GM21825 (cell line): ENCODE results near the gene PCCB.
A peak's percentile ranks its signal among the peaks of the same experiment; 100 is the strongest.
"Not testable (repeated sequence)": the region's sequence is repeated elsewhere in the genome, so short reads cannot be mapped to it uniquely, and the experiment has no call there.

Source experiments
- ATAC-seq: cut with Tn5 transposase; IDR thresholded peaks from one replicate; pipeline ENCODE4 v1.9.1; 2021; ENCODE audit warnings: mild to moderate bottlenecking, moderate library complexity; ENCODE audit not compliant: unreplicated experiment

PCCB gene

DNA sequence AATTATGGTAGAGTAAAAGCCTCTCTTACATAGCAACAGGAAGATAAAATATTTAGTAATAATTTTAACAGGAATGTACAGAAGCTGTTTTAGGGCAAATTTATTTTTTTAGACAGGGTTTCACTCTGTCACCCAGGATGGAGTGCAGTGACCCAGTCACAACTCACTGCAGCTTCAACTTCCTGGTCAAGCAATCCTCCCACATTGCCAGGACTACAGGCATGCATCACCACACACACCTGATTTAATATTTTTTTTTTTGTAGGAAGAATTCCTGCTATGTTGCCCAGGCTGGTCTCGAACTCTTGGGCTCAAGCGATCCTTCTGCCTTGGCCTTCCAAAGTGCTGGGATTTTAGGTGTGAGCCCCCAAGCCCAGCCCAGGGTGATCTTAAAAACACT is 61.1 kb downstream of the PCCB start:
- ATAC-seq: no peak

DNA sequence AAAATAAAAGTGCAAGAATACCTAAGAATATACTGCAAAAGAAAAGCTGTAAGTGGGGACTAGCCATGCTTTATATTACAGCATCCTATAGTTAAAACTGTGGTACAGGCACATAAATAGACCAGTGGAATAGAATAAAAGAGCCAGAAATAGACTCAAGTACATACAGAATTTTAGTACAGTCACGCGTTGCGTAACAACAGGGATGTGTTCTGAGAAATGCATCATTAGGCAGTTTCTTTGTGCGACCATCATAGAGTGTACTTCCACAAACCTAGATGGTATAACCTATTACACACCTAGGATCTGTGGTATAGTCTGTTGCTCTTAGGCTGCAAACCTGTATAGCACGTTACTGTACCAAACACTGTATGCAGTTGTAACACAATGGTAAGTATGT is 61.8 kb downstream of the PCCB start:
- ATAC-seq: no peak

DNA sequence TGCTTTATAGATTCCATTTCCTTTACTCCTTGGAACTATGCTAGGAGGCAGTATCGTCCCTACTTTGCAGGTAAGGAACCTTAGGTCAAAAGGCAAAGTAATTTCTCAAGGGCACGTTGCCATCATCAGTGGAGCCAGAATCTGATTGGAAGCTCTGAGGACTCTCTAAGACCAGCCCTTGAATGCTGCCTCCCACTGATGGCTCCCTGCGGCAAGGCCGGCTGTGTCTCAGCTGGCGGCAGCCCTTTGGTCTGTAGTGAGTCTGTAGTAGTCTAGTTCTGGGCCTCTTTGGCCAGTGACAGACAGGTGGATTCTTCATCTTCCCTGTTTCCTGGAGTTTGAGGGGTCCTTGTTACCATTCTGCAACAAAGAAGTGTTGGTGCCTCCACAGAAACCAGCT is 76.2 kb downstream of the PCCB start:
- ATAC-seq: no peak

- no peak for ATAC-seq
Measured at GRCh38 chr3:136327671-136328070, 77.5 kb downstream of the PCCB start.

- ATAC-seq: no peak
Measured at GRCh38 chr3:136329593-136329992, 79.5 kb downstream of the PCCB start.

- ATAC-seq: no peak
Measured at GRCh38 chr3:136330900-136331299, 80.8 kb downstream of the PCCB start.

- ATAC-seq: no peak
Measured at GRCh38 chr3:136332302-136332701, 82.2 kb downstream of the PCCB start.

GRCh38 chr3:136332776-136333175 is 82.6 kb downstream of the PCCB start:
- no peak for ATAC-seq

- no peak for ATAC-seq
Measured at GRCh38 chr3:136334209-136334608, 84.1 kb downstream of the PCCB start.

DNA sequence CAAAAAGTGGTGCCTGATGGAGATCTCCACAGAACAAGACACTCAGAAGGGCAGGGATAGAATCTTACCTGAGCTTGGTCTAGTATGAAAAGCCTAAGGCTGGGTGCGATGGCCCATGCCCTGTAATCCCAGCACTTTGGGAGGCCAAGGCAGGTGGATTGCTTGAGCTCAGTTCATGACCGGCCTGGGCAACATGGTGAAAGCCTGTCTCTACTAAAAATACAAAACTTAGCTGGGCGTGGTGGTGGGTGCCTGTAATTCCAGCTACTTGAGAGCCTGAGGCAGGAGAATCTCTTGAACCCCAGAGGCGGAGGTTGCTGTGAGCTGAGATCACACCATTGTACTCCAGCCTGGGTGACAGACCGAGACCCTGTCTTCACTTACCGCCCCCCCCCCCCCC is 84.6 kb downstream of the PCCB start:
- ATAC-seq: not testable (repeated sequence)

DNA sequence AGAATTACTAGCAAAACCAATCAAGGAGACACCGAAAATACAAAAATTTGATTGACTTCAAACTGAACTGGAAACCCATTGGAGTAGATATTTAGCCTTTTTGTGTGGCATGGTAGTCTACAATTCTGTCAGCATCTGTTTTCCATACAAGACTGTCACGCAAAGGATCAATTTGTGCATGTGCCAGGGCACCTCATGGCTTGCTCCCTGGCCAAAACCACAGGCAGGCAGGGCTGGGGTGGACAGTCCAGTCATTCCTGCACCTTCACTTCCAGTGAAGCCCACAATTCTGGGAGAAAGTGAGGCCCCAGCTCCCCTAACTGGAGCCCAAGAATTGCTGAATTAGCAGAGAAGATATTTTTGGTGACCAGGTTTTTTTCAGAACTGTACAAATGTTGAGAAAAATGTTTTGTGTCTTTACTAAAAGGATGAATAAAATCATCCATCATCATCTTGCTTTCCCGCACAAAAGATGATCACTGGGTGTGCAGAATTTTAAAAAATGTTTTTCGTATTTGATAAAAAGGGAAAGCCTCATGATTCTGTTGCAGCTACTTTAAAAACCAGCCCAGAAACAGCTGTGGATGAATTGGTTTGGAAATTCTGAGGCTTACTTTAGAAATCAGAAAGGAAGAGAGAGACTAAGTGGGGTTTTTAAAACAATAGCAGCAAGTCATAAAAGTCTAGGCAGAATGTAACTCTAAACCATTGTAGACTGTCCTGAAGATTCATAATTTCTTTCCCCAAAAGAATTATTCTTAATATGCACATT is 86.4 kb downstream of the PCCB start:
- ATAC-seq: no peak

- no peak for ATAC-seq
Measured at GRCh38 chr3:136343446-136343845, 93.3 kb downstream of the PCCB start.

- ATAC-seq: no peak
Measured at GRCh38 chr3:136343873-136344555, 93.9 kb downstream of the PCCB start.

GRCh38 chr3:136346486-136346885 is 96.3 kb downstream of the PCCB start:
- no peak for ATAC-seq

DNA sequence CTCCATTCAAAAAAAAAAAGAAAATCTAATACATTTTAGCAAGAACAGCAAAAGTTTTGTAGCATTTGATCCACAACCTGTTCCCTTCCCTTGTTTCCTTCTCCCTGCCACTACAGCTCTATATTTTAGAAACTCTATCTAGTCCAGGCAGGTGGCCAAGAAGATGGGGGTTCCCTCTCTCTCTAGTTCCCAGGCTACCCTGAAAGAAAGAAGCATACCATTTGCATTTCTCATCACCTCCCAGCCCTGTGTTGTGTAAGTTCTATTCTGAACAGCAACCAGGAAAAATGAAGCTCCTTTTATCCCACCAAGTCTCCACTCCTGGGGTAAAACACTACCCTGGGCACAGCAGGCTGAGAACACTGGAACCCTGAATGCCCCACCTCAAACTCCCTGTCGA is 100.0 kb downstream of the PCCB start:
- no peak for ATAC-seq

DNA sequence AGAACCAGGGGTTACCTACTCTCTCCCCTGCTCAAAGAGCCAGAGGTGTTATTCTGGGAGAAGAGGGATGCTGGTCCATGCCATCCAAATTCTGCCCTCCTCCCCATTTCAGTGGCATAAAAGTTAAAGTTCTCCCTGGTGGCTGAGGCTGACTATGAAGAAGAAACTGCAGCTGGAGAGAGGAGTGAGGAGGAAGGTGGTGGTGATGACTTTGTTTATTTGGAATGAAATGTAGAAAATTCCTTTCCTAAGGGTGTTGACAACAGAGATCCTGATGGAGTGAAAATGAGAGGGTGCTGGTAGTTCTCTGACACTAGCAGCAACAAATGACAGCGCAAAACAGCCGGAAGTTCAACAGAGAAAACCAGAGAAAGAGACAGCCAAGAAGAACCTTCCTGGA is 100.4 kb downstream of the PCCB start:
- ATAC-seq: no peak

DNA sequence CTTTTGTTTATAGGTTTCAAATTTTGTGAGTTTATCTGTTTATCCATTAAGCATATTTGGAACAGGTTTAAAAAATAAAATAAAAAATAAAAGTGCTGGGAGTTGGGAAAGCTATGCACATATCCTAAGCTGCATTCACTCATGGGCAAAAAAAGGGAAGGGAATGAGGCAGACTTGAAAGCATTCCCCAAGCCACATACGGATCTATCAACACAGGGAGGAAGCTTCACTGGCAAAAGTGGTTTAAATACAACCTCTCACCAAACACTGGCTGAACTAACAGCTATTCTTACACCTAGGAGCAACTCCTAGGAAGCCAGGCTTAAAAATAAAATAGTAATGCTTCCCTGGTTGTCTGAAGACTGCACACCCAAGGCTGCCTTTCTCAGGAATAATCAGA is 101.2 kb downstream of the PCCB start:
- no peak for ATAC-seq

- ATAC-seq: no peak
Measured at GRCh38 chr3:136351905-136352304, 101.8 kb downstream of the PCCB start.

- ATAC-seq: peak; percentile 64
Measured at GRCh38 chr3:136353461-136353860, 103.3 kb downstream of the PCCB start.

- ATAC-seq: no peak
Measured at GRCh38 chr3:136366289-136366688, 116.1 kb downstream of the PCCB start.

- not testable (repeated sequence) for ATAC-seq
Measured at GRCh38 chr3:136375800-136376199, 125.7 kb downstream of the PCCB start.

DNA sequence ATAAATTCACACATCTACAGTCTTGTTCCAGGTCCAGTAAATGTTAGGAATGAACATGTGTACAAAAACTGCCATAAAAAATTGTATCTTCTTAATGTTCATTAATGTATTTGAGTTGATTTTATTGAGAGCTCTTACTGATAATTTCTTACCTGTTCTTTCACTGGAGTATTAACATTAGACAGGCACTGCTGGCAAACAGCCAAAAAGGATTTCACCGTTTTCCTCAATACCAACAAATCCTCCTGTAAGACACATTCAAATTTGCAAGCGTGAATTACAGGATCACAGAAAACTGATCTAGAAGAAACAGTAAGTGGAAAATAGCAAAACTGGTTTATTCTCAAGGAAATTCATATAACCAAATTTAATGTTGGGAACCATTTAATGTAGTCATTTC is 127.4 kb downstream of the PCCB start:
- no peak for ATAC-seq

DNA sequence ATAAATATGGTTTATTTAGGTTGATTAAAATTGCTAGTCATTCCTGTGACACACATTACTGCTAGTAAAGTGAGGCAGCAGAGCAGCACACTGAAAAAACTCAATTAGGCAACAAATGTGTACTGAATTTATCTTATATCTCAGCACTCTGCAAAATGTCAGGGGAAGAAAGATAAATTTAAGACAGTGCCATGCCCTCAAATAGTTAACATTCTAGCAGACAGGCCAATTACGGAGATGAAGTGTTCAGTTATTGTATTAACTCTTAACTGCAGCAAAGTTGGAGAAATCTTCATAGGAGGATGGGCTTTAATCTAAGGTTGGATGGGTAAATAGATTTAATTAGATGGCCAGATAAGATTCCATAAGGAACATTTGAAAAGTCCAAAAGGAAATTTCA is 127.9 kb downstream of the PCCB start:
- no peak for ATAC-seq
